KG1 (cell line): ENCODE measurements around the gene ST6GAL1.
"Not testable (repeated sequence)": the region's sequence is repeated elsewhere in the genome, so short reads cannot be mapped to it uniquely, and the experiment has no call there.

ENCODE experiments used
- DNase-seq: peaks from one replicate; lab custom pipeline; 2025; lab: John Stamatoyannopoulos, UW

The ST6GAL1 gene

DNA sequence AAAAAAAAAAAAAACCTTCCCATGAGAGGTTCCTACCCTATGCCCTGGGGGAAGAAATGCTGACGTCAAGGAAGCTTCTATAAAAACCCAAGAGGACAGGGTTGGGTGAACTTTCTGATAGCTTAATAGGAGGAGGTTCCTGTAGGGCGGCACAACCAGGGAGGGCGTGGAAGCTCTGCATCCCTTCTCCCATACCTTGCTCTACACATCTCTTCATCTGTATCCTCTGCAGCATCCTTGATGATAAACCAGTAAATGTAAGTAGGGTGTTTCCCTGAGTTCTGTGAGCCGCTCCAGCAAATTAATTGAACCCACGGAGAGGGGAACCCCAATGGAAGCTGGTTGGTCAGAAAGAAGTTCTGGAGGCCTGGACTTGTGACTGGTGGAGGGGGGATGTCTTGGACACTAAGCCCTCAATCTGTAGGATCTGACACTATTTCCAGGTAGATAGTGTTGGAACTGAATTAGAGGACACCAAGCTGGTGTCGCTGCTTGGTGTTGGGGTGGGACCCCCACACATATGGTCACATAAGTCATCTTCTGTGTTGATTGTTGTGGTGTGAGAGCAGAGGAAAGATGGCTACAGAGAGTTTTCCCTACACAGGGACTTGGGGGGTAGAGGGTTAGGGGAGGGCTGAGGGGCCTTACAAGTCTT, 91.5 kb downstream of the ST6GAL1 start:
- no peak for DNase-seq

DNA sequence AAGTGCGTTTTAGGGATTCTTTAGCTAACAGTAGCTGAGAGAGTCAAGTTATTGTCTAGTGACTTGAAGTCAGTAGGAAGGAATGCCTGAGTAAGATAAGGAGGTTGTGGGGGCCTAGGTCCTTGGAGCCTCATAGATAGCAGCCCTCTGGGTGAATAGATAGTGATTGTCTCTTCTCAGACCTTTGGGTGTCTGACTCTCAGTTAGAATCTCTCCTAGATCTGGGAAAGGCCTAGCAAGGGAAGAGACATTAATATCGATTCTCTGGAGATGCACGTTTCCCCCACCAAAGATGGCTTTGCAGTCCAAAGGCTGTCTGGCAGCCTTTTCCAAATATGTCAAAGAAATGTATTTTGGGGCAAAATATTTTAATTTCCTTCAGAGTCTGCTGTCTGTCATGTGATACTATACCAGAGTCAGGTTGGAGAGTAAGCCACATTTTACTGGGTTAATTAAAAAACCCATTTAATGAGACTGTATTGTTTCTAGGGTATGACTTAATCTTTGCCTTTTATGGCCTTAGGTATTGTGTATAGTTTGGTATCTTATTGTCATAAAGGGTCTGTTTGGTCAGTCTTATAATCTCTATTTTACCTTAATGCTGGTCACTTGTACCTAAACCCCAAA, 92.2 kb downstream of the ST6GAL1 start:
- DNase-seq, result no peak

DNA sequence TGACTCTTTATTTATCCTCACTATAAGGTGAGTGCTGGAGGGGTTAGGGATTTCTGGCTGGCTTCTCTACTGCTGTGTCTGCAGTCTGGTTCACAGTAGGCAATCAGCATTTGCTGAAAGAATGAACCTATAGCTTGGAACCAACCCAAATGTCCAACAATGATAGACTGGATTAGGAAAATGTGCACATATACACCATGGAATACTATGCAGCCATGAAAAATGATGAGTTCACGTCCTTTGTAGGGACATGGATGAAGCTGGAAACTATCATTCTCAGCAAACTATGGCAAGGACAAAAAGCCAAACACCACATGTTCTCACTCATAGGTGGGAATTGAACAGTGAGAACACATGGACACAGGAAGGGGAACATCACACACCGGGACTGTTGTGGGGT, 93.0 kb downstream of the ST6GAL1 start:
- DNase-seq, result not testable (repeated sequence)

DNA sequence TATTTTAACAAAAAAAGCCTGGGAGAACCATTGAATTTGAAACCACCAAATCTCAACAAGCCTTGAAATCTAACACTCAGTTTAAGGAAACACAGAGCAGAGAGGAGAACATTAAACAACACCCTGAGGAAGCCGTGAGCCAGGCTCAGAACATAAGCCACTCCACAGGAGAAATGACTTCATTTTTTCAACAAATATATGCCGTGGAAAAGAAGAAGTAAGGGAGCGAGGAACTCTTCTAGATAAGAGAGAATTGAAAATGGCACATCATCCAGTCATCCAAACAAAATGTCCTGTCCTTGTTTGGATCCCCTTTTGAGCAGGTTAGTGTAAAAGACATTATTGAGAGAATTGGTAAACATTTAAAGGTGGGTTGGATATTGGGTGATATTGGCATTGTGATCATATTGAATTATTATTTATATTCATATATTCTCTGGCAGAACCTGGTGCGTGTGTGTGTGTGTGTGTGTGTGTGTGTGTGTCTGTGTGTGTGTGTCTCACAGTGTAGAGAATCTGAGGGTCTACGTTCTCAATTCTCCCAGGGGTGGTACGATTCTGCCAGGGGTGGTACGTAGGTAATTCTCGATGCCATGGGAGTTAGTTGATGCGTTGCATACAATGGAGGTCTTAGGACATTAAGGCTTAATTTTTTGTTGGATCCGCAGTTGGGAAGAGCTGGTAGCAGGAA, 94.4 kb downstream of the ST6GAL1 start:
- DNase-seq, result no peak

DNA sequence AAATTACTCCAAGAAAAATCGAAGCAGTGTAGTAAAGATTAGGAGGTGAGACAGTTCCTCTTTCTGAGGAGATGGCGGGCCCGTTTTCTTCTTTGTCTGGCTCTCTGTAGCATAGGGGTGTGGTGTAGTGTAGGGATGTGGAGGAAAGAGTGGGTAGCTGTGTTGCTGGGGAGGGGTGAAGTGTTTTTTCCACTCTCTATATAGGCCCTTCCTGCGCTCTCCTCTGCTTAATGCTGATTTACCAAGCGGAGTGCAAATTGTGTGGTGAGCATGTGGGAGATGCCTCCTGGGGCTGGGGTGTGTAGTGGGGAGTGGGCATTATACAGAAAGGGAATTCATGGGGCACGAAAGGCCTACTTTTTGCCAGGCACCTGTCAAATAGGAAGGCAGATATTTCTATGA, 94.9 kb downstream of the ST6GAL1 start:
- DNase-seq, result no peak

DNA sequence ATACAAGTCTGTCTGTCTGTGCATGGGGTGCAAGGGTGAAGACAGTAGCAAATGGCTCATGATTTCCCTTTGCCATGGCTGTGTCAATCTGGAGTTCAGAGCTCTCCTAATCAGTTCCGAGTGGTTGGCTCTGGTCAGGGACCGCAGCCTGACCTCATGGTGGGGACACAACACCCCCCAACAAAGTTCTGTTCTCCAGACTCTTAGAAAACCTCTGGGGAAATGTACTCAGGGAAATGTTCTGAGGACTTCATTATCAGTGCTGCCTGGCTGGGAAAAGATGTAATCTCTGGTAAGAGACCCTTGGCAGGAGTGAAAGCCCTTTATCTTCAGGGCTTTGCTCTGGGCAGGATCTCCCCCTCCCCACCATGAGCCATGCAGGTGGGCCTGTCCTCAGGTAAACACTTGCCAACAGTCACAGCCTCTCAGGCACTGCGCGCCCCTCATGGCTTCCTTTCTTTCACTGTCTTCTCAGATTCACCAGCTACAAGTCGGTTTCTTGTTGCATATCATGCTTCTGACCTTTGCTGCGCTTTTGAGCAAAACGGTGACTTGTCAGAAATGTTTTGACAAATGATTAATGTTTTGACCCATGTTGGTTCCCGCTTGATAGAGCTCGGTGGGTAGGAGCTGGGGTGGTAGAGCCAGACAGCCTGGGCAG, 95.5 kb downstream of the ST6GAL1 start:
- no peak for DNase-seq

DNA sequence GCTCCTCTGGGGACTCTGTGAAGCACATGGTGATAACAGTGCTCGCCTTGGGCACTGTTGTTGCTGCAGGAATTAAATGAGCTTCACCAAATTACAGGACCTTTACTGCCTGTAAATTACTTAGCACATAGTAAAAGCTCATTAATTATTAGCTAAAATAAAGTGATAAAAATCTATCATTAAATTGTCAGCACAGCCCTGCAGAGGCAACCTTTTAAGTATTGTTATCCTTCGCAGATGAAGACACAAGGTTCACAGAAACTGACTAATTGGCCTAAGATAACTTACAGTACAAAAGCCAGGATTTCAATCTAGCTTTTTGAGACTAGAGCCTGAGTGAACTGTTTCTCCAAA, 96.0 kb downstream of the ST6GAL1 start:
- DNase-seq, result no peak

DNA sequence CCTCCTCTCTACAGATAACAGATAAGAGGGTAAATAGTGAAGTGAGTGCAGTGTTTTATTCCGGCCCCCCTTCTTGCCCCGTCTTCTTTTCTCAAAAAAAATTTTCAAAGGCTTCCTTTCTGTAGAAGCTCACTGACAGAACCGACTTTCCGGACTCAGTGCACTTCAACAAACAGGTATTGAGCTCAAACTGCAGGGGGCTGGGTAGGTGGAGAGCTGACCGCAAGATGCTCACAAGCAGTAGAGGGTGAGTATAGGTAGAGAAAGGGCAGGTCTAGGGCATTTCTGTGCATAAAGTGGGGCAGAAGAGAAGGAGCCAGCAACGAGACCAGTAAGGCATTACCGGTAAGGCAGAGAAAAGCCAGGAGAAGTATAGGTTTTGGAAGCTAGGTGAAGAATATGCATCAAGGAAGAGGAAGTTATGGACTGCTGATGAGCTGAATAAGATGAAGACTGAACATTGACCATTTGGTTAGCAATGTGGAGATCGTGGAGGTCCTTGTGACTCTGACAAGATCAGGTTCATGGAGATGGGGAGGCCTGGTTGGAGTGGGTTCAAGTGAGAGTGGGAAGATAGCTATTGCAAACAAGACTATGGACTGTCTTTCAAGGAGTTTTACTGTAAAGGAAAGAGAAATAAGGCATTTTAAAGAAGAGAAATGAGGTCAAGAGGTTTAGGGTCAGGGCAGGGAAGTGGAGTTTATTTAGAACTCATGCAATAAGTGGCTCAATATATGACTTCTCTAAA, 97.4 kb downstream of the ST6GAL1 start:
- no peak for DNase-seq

DNA sequence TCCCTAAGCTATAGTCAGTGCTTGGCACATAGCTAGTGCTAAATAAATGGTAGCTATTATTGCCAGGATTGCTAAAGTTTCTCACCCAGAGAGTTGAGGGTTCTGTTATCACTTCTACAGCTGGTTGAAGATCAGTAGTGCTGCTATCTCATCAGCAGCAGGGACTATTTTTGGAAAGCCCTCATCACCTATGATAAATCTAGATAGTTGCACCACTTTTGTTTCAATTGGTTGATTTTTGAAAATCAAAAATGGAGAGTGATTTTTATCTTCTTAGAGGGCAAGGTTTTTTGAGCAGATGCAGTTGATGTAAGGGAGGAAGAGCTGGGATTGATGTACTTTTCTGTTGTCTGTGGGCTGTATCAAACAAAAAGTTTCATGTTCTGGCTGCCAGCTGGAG, 101.6 kb downstream of the ST6GAL1 start:
- no peak for DNase-seq

DNA sequence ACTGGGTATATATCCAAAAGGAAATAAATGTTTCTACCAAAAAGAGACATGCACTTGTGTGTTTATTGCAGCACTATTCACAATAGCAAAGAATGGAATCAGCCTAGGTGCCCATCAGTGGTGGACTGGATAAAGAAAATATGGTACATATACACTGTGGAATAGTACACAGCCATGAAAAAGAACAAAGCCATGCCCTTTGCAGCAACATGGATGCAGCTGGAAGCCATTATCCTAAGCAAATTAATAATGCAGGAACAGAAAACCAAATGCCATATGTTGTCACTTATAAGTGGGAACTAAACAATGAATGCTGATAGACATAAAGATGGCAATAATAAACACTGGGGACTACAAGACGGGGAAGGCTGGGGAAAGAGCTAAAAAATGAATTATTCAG, 106.1 kb downstream of the ST6GAL1 start:
- no peak for DNase-seq

DNA sequence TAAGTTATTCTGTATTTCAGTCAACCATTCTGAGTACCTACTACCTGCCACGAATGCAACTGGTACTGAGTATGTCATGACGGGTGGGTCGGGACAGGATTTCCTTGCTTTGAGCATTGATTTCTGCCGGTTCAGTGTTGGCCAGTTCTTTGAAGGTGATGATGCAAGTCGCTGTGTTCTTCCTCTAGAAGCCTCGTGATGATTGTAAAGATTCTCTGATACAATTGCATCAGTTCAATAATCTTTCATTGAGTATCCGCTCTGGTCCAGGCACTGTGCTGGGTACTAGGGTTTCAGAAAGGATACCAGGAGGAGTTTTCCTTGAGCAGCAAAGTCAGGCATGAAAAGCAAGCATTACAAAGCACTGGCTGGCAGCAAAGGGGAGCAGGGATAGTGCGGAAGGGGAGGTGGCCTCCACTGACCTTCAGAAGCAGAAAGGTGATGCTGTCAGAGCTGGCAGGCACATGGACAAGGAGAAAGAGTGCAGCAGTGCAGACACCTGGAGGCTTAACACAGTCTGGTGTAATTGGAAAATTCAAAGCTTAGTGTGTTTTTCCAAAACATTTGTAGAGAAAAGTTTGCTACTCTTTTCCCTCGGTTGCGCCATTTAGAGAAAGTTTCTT, 108.9 kb downstream of the ST6GAL1 start:
- DNase-seq, result no peak

DNA sequence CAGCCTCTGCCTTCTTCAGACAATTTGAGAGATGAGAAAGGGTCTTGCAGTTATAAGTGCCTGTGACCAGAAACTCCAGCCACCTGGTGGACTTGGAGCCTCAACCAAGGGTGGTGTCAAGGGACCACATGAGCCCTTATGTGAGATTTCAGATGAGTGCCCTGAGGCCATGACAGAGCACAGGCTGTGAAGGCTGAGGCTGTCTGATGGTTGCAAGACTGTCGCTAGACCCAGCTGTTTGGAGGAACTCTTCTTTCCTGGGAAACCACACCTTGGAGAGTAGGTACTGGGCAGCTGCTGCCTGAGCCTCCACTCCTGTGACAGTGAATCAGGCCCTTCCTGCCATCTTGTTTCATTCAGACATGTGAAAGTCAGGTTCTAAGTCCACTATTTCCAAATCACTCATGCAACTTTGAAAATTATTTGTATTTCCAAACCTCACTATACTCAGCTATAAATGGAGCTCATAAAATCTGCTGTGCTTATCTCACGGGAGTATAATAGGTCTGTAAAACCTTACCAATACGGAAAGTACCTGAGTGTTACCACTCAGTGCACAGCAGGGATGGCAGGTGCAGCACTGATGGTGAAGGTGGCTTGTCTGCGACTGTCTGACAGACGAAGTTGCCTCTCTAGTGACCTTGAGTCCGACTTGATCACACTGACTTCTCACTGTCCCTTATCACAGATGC, 109.5 kb downstream of the ST6GAL1 start:
- no peak for DNase-seq

DNA sequence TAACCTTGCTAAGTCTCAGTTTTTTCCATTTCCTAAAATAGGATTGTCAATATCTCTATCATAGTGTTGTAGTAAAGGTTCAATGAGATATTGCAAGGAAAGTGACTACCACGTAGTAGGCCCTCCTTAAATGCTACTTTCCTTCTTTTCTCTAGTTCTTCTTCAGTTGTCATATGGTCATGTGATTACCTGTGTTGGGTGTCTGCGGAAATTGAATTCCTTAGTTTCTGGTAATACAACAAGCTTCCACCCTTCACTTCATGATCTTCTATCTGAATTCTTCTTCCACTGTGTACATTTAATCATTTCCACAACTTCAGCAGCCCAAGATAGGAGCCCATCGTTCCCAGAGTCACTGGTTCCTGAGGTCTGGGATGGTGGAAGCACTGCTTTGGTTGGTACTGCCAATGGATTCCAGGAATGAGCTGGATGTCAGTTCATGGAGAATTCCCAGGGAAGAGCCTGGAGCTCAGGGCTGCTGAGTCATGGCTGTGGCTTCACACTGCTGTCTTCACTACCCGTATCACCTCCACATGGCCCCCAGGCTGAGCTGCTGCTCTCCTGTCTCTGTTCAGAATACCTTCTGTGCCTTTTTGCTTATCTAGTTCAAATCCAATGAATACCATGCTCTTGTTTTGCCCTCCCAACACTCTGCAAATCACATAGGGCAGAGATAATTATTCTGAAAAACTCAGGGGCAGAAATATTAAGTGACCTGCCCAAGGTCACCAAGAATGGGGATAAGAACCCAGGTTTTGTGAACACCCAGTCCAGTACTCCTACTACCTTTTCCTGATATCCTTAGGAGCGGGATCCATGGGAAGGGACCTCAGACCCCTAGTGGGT, 110.4 kb downstream of the ST6GAL1 start:
- DNase-seq, result no peak

DNA sequence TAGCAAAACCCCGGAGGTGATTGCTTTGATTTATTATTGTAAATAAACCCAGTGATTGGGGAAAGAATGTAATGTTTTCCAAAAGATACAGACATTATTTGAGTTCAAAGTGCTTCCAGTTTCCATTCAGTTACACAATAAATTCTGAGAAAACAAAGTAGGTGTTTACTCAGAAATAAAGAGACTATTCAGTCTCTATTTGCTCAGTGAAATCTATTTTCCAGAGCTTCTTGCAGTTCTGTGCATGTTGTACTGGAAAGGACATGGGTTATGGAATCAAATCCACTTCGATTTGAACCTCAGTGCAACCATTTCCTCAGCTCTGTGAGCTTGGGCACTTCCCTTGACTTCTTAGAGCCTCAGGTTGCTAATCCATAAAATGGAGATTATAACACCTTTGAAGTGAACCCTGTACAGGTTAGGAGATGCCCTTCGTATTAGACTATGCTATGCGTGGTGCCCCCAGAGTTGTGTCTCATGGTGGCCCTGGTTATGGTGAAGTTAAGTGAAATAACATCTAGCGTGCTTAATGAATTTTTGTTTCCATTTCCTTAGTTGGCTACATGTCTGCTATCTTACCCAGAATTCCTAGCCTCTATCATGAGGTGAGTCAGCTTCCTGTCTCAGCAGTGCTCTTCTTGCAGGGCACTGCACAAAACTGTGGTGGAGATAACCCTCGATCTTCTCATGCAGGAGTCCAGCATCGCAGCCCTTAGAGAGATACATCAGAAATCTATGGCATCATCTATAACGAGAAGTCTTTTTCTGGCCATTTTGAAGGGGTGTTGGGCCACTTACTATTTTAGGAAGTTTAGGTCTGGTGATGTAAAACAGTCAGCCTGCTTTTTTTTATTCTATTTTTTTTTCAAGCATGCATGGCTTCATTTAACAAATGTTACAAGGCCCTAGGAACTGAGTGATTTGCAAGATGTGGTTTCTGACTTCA, 111.3 kb downstream of the ST6GAL1 start:
- DNase-seq, result no peak

DNA sequence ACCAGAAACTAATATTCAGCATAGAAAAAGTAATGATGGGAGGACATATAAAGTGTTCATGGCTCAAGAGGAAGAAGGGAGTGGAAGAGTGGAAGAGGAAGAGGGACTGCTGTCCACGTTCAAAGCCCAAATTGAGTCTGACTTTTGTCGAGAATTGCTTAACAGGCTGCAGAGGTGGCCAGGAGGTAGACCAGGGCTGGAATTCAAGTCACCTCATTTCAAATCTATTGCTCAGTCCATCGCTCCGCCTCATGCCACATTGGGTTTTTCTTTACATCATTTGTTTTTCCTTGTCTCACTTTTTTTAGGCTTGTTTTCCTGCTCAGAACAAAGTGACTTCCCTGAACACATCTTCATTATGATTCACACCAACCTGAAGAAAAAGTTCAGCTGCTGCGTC, 112.0 kb downstream of the ST6GAL1 start:
- no peak for DNase-seq

DNA sequence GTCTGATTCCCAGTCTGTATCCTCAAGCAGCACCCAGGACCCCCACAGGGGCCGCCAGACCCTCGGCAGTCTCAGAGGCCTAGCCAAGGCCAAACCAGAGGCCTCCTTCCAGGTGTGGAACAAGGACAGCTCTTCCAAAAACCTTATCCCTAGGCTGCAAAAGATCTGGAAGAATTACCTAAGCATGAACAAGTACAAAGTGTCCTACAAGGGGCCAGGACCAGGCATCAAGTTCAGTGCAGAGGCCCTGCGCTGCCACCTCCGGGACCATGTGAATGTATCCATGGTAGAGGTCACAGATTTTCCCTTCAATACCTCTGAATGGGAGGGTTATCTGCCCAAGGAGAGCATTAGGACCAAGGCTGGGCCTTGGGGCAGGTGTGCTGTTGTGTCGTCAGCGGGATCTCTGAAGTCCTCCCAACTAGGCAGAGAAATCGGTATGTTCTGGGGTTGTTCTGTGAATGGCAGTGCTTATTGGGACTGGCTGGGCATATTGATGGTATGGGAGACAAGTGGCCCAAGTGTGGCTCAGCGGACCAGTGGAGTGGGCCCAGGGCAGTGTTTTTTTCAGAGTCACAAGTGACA, 112.6 kb downstream of the ST6GAL1 start:
- DNase-seq, result no peak

DNA sequence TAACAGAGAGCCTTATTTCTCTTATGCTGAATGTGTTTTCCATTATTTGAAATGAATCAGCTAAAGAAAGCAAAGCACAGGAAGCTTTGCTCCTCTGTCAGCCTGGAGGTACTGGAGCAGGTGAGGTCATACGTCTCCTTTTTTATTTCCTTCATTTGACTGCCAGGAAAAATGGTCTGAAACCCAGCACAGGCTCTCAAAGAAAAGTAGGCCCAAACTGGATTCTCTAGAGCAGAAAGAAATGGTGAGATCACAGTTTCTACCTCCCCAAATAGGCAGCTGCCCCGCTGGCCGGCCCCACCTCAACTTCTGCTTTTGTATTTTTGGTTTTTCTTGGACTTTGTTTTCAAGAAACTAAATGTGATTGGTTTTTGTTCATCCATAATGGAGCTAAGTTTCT, 113.9 kb downstream of the ST6GAL1 start:
- no peak for DNase-seq

DNA sequence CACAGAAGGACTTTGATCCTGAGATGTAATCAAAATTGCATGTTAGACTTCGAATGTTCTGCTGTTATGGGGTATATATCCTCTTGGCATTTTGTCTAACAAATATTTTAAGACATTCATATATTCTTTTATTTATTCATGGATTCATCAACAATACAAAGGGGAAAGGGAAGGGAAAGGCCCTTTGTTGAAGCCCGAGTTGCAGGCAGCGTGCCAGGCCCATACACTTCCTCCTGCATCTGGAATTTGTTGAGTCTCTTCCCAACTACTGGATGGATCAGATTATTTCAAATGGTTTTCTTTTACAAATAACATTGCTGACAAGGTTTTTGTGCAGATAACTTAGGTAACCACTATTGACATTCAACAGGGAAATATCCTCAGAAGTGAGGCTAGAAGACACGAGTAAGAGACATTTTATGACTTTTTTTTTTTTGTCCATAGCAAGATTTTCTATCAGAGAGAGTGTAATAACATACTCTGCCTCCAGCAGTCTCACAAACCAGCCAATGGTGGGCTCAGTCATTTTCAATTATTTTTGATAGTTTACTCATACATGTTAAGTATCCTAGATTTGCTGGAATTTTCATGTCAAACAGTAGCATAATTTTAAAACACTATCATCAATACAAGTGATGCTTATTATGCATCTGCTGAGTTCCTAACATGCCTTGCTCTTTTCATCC, 114.7 kb downstream of the ST6GAL1 start:
- no peak for DNase-seq
